Measurements from ENCODE around the gene TRIM42. TPM values are rescaled to one million over a fixed set of nuclear protein-coding genes. Genes with fewer than 3 reads are reported as not detected.

Gene TRIM42
- polyA plus RNA-seq, 1 donor from 2014 or later: not detected

DNA sequence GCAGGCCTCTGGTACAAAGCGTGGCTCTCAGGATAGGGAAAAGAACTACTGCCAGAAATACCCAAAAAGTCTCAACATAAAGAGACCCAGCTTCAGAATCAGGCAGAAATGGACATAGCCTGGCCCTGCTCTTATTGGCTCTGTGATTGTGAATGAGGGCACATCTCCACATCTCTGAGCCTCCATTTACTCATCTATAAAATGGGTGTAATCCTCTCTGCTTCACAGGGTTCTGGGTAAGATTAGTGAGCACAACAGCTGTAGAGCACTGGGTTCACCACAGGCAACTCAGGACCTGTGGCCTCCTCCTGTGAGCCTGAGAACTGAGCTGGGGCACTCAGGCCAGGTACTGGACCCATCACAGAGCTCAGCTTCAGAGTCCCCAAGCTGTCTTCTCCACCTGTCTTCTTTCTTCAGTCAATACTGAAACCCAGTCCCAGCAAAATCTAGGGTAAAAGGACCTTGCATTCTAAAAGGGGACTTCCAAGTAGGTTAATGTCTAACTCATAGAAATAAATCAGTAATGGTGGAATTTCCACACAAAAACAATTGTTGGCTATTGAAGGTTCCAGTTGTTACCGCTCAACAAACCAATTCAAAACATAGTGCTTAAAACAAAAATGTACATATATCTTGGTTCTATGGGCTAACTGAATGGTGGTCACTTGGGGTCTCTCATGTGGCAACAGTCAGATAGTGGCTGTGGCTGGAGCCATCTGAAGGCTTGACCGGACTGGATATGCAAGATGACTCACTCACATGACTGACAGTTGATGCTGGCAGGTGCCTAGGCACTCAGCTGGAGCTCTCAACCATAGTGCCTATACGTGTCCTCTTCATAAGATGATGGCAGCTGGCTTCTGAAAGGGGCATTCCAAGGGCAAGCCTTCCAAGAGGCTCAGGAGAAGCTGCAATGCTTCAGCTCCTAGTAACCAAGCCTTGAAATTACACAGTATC lies 47.3 kb downstream of the TRIM42 start:
- Mint-ChIP-seq H3K4me1 (peaks cover 0 to 2% (median 0%) of the 10 kb centered on the region in 3 donors), H3K27me3 (peaks cover 2% of the 10 kb centered on the region), H3K36me3 (no peaks in the 10 kb centered on the region), H3K27ac (no peak overlapping the region), H3K9me3 (peaks cover 0 to 2% (median 0%) of the 10 kb centered on the region in 3 donors), H3K4me3 (no peak overlapping the region)

DNA sequence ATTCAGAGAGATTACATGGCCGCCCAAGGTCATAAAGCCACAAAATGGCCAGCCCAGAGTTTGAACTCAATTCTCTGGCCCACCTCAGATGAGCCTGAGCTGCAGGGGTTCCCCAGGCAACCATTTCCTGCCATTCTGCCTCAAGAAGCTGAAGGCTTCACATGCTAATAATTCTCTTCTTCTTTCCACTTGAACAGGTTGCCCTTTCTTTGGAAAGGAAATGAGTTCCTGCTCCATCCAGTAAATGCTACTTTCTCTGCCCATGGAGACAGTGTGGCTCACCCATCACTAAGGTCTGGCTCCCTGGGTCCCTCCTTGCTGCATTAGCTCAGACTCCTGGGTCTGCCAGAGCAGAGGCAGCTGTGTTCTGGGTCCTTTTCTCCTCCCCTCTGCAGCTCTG lies 48.2 kb downstream of the TRIM42 start:
- peaks cover 2% of the 10 kb centered on the region for H3K27me3 Mint-ChIP-seq
- peaks cover 0 to 2% (median 0%) of the 10 kb centered on the region in 3 donors for H3K9me3 Mint-ChIP-seq
- H3K4me1 Mint-ChIP-seq: peaks cover 0 to 2% (median 0%) of the 10 kb centered on the region in 3 donors
- H3K36me3 Mint-ChIP-seq: no peaks in the 10 kb centered on the region
- no peak overlapping the region for H3K27ac Mint-ChIP-seq
- H3K4me3 Mint-ChIP-seq: peak overlapping the region in 1 of 4 donors; percentile 11

DNA sequence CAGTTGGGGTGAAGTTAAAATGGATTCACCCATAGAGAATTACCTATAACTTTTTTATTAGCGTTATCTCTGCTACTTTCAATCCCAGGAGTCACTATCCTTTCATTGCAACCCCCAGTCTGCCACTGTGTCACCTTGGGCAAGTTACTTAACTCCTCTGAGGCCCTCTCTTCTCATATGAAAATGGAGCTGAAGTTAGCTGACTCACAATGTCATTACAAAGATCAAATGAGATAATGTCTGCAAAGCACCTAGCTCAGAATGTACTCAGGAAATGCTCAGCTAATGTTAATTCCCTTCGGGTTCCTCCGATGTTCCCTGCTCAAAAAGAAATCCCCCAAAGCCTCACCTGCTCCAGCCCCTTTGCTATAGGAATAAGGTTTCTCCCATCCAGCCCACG lies 50.0 kb downstream of the TRIM42 start:
- Mint-ChIP-seq H3K4me3 (no peak overlapping the region), H3K4me1 (peaks cover 0 to 2% (median 0%) of the 10 kb centered on the region in 3 donors), H3K9me3 (peaks cover 0 to 1% (median 0%) of the 10 kb centered on the region in 3 donors), H3K27ac (no peak overlapping the region), H3K36me3 (no peaks in the 10 kb centered on the region), H3K27me3 (peaks cover 4% of the 10 kb centered on the region)

DNA sequence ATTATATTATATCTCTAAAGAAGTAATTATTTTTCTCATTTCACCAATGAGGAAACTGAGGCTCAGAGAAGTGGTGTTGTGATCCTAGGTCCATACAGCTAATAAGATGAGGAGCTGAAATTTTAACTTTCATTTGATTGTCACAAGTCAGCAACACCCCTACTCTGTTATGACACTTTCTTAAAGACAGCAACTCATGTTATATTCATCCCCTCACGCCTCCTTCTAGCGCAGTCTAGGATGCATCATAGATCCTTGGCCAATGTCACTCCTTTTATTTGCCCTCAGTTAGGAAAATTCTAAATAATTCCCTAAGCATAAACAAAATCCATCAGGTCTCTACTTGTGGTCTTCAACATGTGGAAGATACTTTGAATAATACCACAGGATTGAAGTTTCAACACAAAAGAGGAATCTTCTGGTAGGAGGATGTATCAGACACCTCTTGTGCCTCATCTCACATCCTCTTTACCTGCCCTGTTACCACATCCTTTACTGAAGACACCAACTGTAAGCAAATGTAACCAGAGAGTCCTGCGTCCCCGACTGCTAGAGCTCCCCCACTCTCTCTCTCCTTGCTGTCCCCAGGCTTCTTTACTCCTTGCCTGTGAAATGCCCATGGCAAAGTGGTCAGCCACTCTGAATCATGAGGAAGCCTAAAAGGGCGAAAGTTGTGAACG lies 53.7 kb downstream of the TRIM42 start:
- Mint-ChIP-seq H3K4me1 (peaks cover 0 to 2% (median 0%) of the 10 kb centered on the region in 3 donors), H3K27me3 (peaks cover 12% of the 10 kb centered on the region)

DNA sequence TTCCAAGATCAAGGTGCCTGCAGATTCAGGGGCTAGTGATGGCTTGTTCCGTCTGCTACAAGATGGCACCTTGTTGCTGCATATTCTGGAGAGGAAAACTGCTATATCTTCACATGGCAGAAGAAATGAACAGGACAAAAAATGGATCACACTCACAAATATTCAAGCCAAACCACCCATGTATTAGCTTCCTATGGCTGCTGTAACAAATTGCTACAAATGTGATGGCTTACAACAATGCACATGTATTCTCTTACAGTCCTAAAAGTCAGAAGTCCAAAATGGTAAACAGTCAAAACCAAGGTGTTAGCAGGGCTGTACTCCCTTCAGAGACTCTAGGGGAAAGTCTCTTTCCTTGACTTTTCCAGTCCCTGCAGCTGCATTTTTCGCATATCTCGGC lies 55.8 kb downstream of the TRIM42 start:
- peaks cover 0 to 1% (median 0%) of the 10 kb centered on the region in 3 donors for H3K9me3 Mint-ChIP-seq
- H3K27ac Mint-ChIP-seq: no peak overlapping the region
- no peaks in the 10 kb centered on the region for H3K4me1 Mint-ChIP-seq
- H3K27me3 Mint-ChIP-seq: peaks cover 16% of the 10 kb centered on the region
- no peaks in the 10 kb centered on the region for H3K36me3 Mint-ChIP-seq
- no peak overlapping the region for H3K4me3 Mint-ChIP-seq

More for the DNA sequence above, 53.7 kb downstream of the TRIM42 start:
- Mint-ChIP-seq H3K36me3 (no peaks in the 10 kb centered on the region), H3K27ac (no peak overlapping the region), H3K9me3 (peaks cover 0 to 1% (median 0%) of the 10 kb centered on the region in 3 donors), H3K4me3 (no peak overlapping the region)

DNA sequence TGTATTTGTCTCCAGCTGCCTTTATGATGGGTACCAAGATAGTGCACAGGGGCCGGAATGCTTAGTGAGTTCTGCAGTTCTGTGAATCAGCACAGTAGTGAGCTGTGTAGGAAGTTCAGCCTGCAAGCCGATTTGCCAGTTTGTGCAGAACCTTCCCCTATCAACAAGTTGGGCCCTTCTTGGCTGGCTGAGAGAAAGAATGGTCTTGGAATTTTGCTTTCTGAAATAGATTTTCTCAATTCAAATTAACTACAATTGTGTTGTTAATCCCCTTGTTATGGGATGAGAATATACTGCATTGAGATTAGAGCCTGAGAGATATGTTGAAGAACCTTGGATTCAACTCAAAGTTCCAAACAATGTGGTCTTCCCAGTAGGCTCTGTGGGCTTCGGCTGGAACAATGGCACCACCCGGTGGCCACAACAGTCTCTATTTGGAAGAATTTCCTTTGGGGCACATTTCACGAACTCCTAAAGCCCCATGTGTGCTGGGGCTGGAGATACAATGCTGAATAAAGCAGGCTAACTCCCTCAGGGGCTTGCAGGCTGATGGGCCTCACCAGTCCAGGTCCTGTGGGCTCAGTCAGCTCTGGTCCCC lies 59.1 kb downstream of the TRIM42 start:
- H3K4me3 Mint-ChIP-seq: no peak overlapping the region
- H3K27me3 Mint-ChIP-seq: peaks cover 17% of the 10 kb centered on the region
- no peak overlapping the region for H3K27ac Mint-ChIP-seq
- peaks cover 0 to 1% (median 0%) of the 10 kb centered on the region in 3 donors for H3K9me3 Mint-ChIP-seq
- H3K4me1 Mint-ChIP-seq: no peaks in the 10 kb centered on the region
- H3K36me3 Mint-ChIP-seq: no peaks in the 10 kb centered on the region

DNA sequence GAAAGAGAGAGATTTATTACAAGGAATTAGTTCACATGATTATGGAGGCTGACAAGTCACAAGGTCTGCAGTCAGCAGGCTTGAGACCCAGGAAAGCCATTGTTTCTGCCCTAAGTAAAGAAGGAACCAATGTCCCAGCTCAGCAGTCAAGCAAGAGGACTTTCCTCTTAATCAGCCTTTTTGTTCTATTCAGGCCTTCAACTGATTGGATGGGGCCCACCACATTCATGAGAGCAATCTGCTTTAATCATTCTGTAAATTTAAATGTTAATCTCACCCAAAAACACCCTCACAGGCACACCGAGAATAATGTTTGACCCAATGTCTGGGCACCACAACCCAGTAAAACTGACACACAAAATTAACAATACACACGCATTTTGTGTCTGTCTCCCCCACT lies 64.3 kb downstream of the TRIM42 start:
- no peaks in the 10 kb centered on the region for H3K4me1 Mint-ChIP-seq
- no peaks in the 10 kb centered on the region for H3K36me3 Mint-ChIP-seq
- H3K9me3 Mint-ChIP-seq: peaks cover 0 to 2% (median 0%) of the 10 kb centered on the region in 3 donors
- H3K27ac Mint-ChIP-seq: no peak overlapping the region
- H3K4me3 Mint-ChIP-seq: no peak overlapping the region
- peaks cover 12% of the 10 kb centered on the region for H3K27me3 Mint-ChIP-seq

DNA sequence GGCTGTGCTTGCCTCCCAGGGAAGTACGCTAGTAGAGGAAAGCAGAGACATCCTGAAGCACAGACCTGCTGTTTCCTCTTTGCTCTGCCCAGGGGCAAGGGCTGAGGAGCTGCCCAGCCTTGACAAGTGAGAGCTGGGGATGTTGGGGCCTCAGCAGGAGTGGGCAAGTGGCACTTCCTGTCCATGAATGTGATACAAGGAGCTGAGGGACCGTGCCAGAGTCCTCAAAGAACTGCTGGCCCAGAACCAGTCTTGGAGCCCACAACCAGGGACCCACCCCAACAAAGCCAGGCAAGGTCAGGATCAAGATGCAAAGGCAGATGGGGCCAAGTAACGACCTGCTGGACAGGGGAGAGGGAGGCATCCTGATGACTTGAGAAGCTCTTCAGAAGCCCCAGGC lies 70.3 kb downstream of the TRIM42 start:
- H3K4me3 Mint-ChIP-seq: no peak overlapping the region
- H3K9me3 Mint-ChIP-seq: peaks cover 0 to 2% (median 2%) of the 10 kb centered on the region in 3 donors
- H3K36me3 Mint-ChIP-seq: no peaks in the 10 kb centered on the region
- H3K27ac Mint-ChIP-seq: no peak overlapping the region
- no peaks in the 10 kb centered on the region for H3K4me1 Mint-ChIP-seq
- peaks cover 17% of the 10 kb centered on the region for H3K27me3 Mint-ChIP-seq

DNA sequence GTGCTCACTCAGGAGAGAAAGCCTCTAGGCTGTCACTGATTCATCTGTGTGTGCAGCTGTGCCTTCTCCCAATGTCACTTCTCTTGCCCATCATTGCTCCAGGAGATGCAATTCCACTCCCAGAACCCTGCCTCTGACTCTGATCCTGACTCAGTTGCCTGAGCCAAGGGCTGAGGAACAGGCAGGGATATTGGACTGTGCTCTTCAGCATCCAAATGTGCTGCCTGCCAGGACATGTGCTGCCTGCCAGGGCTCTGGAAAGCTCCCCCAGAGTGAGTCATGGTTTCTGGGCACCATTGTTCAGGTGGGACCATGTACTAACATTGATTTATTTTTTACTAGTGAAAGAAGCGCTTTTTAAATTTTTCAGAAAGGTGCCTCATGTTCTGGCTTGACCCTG lies 71.0 kb downstream of the TRIM42 start:
- Mint-ChIP-seq H3K27ac (no peak overlapping the region), H3K4me3 (no peak overlapping the region), H3K4me1 (peaks cover 0 to under 1% (median 0%) of the 10 kb centered on the region in 3 donors), H3K27me3 (peaks cover 20% of the 10 kb centered on the region), H3K36me3 (no peaks in the 10 kb centered on the region), H3K9me3 (peaks cover 0 to 2% (median 2%) of the 10 kb centered on the region in 3 donors)

All from IgD-negative memory B cell (primary cell).